Heart left ventricle (tissue), 13 donors: ENCODE results near the gene NACAD.

ENCODE experiments used
- CTCF ChIP-seq, 12 donors: fragments of 200-600 bp; sonication (generic) in 4 of 12; IDR thresholded peaks; one replicate each; pipeline versions ENCODE4 v1.5.0 to v1.8.0; 2018 to 2022; ENCODE audit warnings: antibody characterized with exemption in 12 of 12, mild to moderate bottlenecking in 5 of 12
- POLR2A ChIP-seq, 2 donors: fragments of 450-650 bp; IDR thresholded peaks; one replicate each; pipeline ENCODE4 v1.6.1; 2017; ENCODE audit warnings: antibody characterized with exemption in 2 of 2, mild to moderate bottlenecking in 2 of 2, moderate library complexity in 2 of 2
- donor health status: ischemic (EF 13 %, LVEDD 7.1; RV severe dilation, severe dysfunction).
- donor health status: DM: no; HTN: yes; CAD: no.
- donor health status: DM: no; HTN: no; CAD: no.
- donor health status: ischemic (EF 25% LVEDD 6.9; RV normal size, moderate dysfunction).
- donor health status: ischemic (EF 25% LVEDD 5.7; RV mildly dilated, moderate dysfunction).
- donor health status: ischemic (EF 35%, LVEDD 5.7; RV mildly dilated, moderate dysfunction).
- donor health status: nonischemic (EF 11% LVEDD 7.7; RV severe dilation, severe dysfunction).
- donor health status: DM: yes; HTN: yes; CAD: no.
- donor health status: PGD.
- donor health status: ischemic (EF 29% LVEDD 5.4; RV normal size, mild dysfunction).
- donor health status: nonischemic (EF 23%, LVEDD 6.1; RV moderate dilation, normal function).

- TF ChIP-seq POLR2A (IDR thresholded peaks at IDR 0.05), result no peak
- TF ChIP-seq CTCF (IDR thresholded peaks at IDR 0.05), result no peak
Observed at GRCh38 chr7:45071528-45071927, 17.2 kb downstream of the NACAD start.
